HG03460 (cell line): Measurements from ENCODE around the gene F8.
A peak's percentile ranks its signal among the peaks of the same experiment; 100 is the strongest.
"Not testable (repeated sequence)": the region's sequence is repeated elsewhere in the genome, so short reads cannot be mapped to it uniquely, and the experiment has no call there.

Source experiments
- ATAC-seq: cut with Tn5 transposase; IDR thresholded peaks from one replicate; pipeline ENCODE4 v1.9.1; 2021; ENCODE audit not compliant: unreplicated experiment

The F8 gene

GRCh38 chrX:155035688-155036087 is 13.2 kb upstream of the F8 start:
- no peak for ATAC-seq

- ATAC-seq = no peak
These were observed 9.1 kb upstream of the F8 start for GRCh38 chrX:155031657-155032056.

GRCh38 chrX:155028877-155029291 is 6.4 kb upstream of the F8 start:
- no peak for ATAC-seq

- no peak for ATAC-seq
These were observed 5.6 kb upstream of the F8 start for GRCh38 chrX:155028129-155028528.

GRCh38 chrX:155027509-155028066 is 5.1 kb upstream of the F8 start:
- no peak for ATAC-seq

- peak; percentile 84 for ATAC-seq
These were observed 4.4 kb upstream of the F8 start, which contains the start of gene FUNDC2 for GRCh38 chrX:155026727-155027508. FUNDC2 (plus strand) TSS chrX:155026844; CDS start chrX:155026939, 95 bp downstream.

- no peak for ATAC-seq
These were observed 3.9 kb upstream of the F8 start for GRCh38 chrX:155026420-155026726.

- no peak for ATAC-seq
These were observed 1.6 kb upstream of the F8 start for GRCh38 chrX:155023907-155024833.

- ATAC-seq = no peak
These were observed 1.9 kb downstream of the F8 start for GRCh38 chrX:155020591-155020990.

- no peak for ATAC-seq
These were observed 12.5 kb downstream of the F8 start for GRCh38 chrX:155009994-155010472.

- not testable (repeated sequence) for ATAC-seq
These were observed 13.9 kb downstream of the F8 start for GRCh38 chrX:155008578-155008977.

GRCh38 chrX:155006913-155007671 is 15.4 kb downstream of the F8 start:
- not testable (repeated sequence) for ATAC-seq

GRCh38 chrX:155006379-155006778 is 16.1 kb downstream of the F8 start:
- not testable (repeated sequence) for ATAC-seq

- ATAC-seq = no peak
These were observed 17.3 kb downstream of the F8 start for GRCh38 chrX:155005190-155005589.

GRCh38 chrX:155001873-155002272 is 20.6 kb downstream of the F8 start:
- no peak for ATAC-seq

GRCh38 chrX:155000841-155001240 is 21.7 kb downstream of the F8 start:
- no peak for ATAC-seq

GRCh38 chrX:154998204-154998880 is 24.2 kb downstream of the F8 start:
- no peak for ATAC-seq

- ATAC-seq = no peak
These were observed 31.0 kb downstream of the F8 start for GRCh38 chrX:154991476-154991875.

GRCh38 chrX:154991039-154991438 is 31.5 kb downstream of the F8 start:
- ATAC-seq = no peak

- no peak for ATAC-seq
These were observed 32.0 kb downstream of the F8 start for GRCh38 chrX:154990496-154990895.
